NCI-H69 (cell line): ENCODE measurements around the gene CCDC137.

Experiments used
- DNase-seq: peaks from one replicate; lab custom pipeline; 2025; lab: John Stamatoyannopoulos, UW

The CCDC137 gene

GRCh38 chr17:81682565-81683207 is 16.1 kb downstream of the CCDC137 start:
- DNase-seq: peak; percentile 72

GRCh38 chr17:81683208-81683583 is 16.7 kb downstream of the CCDC137 start:
- DNase-seq: peak; percentile 72

- peak; percentile 100 for DNase-seq
Measured at GRCh38 chr17:81683584-81684441, 17.3 kb downstream of the CCDC137 start, which contains the start of the genes ARL16 and HGS. Gene ARL16, minus strand, starts transcription at chr17:81683797. Its CDS starts 44 bp downstream, at chr17:81683753. Gene HGS, plus strand, starts transcription at chr17:81684011. Its CDS starts 56 bp downstream, at chr17:81684067.

GRCh38 chr17:81684442-81684911 is 17.9 kb downstream of the CCDC137 start:
- no peak for DNase-seq

GRCh38 chr17:81685108-81685507 is 18.6 kb downstream of the CCDC137 start:
- peak; percentile 32 for DNase-seq

GRCh38 chr17:81686614-81687013 is 20.1 kb downstream of the CCDC137 start:
- no peak for DNase-seq

- no peak for DNase-seq
Measured at GRCh38 chr17:81687770-81688541, 21.4 kb downstream of the CCDC137 start.

- no peak for DNase-seq
Measured at GRCh38 chr17:81688616-81689015, 22.1 kb downstream of the CCDC137 start.

GRCh38 chr17:81690066-81690465 is 23.5 kb downstream of the CCDC137 start:
- DNase-seq: no peak

GRCh38 chr17:81690549-81690948 is 24.0 kb downstream of the CCDC137 start:
- DNase-seq: no peak

GRCh38 chr17:81691196-81691595 is 24.7 kb downstream of the CCDC137 start:
- no peak for DNase-seq

GRCh38 chr17:81691608-81692007 is 25.1 kb downstream of the CCDC137 start:
- DNase-seq: no peak

GRCh38 chr17:81693509-81694210 is 27.1 kb downstream of the CCDC137 start:
- no peak for DNase-seq

GRCh38 chr17:81694810-81695209 is 28.3 kb downstream of the CCDC137 start:
- no peak for DNase-seq

- no peak for DNase-seq
Measured at GRCh38 chr17:81695211-81695610, 28.7 kb downstream of the CCDC137 start.

GRCh38 chr17:81695801-81696200 is 29.3 kb downstream of the CCDC137 start:
- DNase-seq: no peak

- DNase-seq: no peak
Measured at GRCh38 chr17:81696218-81696941, 29.8 kb downstream of the CCDC137 start.

GRCh38 chr17:81697261-81698044 is 30.9 kb downstream of the CCDC137 start:
- DNase-seq: no peak

GRCh38 chr17:81700353-81701287 is 34.1 kb downstream of the CCDC137 start:
- no peak for DNase-seq
